CD4-positive, alpha-beta T cell (primary cell): ENCODE results near the gene HOPX. TPM values are rescaled to one million over a fixed set of nuclear protein-coding genes. Genes with fewer than 3 reads are reported as not detected.

Source experiments
- ATAC-seq: fragments of 200-7000 bp; cut with Tn5 transposase; one replicate; pipeline ENCODE4 v1.10.0; 2022; ENCODE audit warnings: mild to moderate bottlenecking; ENCODE audit not compliant: poor library complexity
- CTCF ChIA-PET: fragments of 350-600 bp; sonication (Branson Sonifier 250); formaldehyde crosslinking; loops from one replicate; lab custom pipeline; 2021; ENCODE audit warnings: antibody characterized with exemption, inconsistent platforms; lab: Charles Lee
- POLR2A ChIA-PET: fragments of 350-600 bp; sonication (Branson Sonifier 250); formaldehyde crosslinking; loops from one replicate; lab custom pipeline; 2021; ENCODE audit warnings: antibody characterized with exemption, inconsistent platforms; lab: Charles Lee
- DNase-seq, 14 experiments: peaks; one replicate each; pipeline ENCODE4 v3.0.0-alpha.2; 2013 to 2020; ENCODE audit warnings: mixed read lengths in 2 of 14
- H3K27ac ChIP-seq, 2 donors: one replicate each; pipeline versions ENCODE4 v1.5.1 to v1.7.0; 2013; ENCODE audit warnings: low read length in 2 of 2, low read depth in 1 of 2, mild to moderate bottlenecking in 1 of 2
- H3K27me3 ChIP-seq, 2 experiments: 1 replicate in 1 of 2; 2 replicates in 1 of 2; pipeline versions ENCODE4 v1.6.1 to v1.7.0; 2013; ENCODE audit warnings: low read length in 2 of 2, control low read depth in 1 of 2, mild to moderate bottlenecking in 1 of 2, moderate library complexity in 1 of 2; ENCODE audit not compliant: insufficient read depth in 2 of 2, control insufficient read depth in 1 of 2
- H3K36me3 ChIP-seq: one replicate; pipeline ENCODE4 v1.6.1; 2013; ENCODE audit warnings: low read length, control low read depth; ENCODE audit not compliant: insufficient read depth
- H3K4me1 ChIP-seq: one replicate; pipeline ENCODE4 v1.6.1; 2013; ENCODE audit warnings: low read length, control low read depth; ENCODE audit not compliant: insufficient read depth
- H3K4me3 ChIP-seq: one replicate; pipeline ENCODE4 v1.5.1; 2013; ENCODE audit warnings: mild to moderate bottlenecking, low read length, moderate library complexity
- H3K9me3 ChIP-seq, 2 experiments: 1 replicate in 1 of 2; 2 replicates in 1 of 2; pipeline versions ENCODE4 v1.6.1 to v1.7.0; 2013; ENCODE audit warnings: low read length in 2 of 2, mild to moderate bottlenecking in 2 of 2, control low read depth in 1 of 2, moderate library complexity in 1 of 2; ENCODE audit not compliant: control insufficient read depth in 1 of 2, insufficient read depth in 1 of 2
- H3K27ac Mint-ChIP-seq: one replicate; pipeline ENCODE4 v1.8.0; 2020; ENCODE audit warnings: mixed read lengths
- H3K27me3 Mint-ChIP-seq: one replicate; pipeline ENCODE4 v1.8.0; 2021; ENCODE audit warnings: mixed read lengths
- H3K36me3 Mint-ChIP-seq: one replicate; pipeline ENCODE4 v1.8.0; 2021; ENCODE audit warnings: low read depth, mixed read lengths
- H3K4me1 Mint-ChIP-seq: one replicate; pipeline ENCODE4 v1.8.0; 2021; ENCODE audit warnings: low read depth, mixed read lengths
- H3K4me3 Mint-ChIP-seq: one replicate; pipeline ENCODE4 v1.8.0; 2020; ENCODE audit warnings: mild to moderate bottlenecking, mixed read lengths
- H3K9me3 Mint-ChIP-seq: one replicate; pipeline ENCODE4 v1.8.0; 2020; ENCODE audit warnings: mixed read lengths
- CTCF ChIP-seq: fragments of 200-600 bp; IDR thresholded peaks from one replicate; pipeline ENCODE4 v1.8.0; 2022; ENCODE audit warnings: antibody characterized with exemption, mild to moderate bottlenecking
- intact Hi-C, 2 experiments: fragments of 100-400 bp; cut with DNase I in 1 of 2; cut with micrococcal nuclease in 1 of 2; formaldehyde crosslinking; loops; one replicate each; pipeline versions ENCODE4 v1.15.1 to v1.9.0; 2023 to 2025; cut with DNase I, micrococcal nuclease
- total RNA-seq, 174 experiments: library from RNA in 2 of 174; stranded (reverse) in 2 of 174; gene quantifications; one replicate each; pipeline ENCODE4 v1.2.3 and lab custom pipeline; 2021 to 2026

The HOPX gene
- total RNA-seq, 2 experiments from 2014 or later, result 4.3 to 5.9 TPM

DNA sequence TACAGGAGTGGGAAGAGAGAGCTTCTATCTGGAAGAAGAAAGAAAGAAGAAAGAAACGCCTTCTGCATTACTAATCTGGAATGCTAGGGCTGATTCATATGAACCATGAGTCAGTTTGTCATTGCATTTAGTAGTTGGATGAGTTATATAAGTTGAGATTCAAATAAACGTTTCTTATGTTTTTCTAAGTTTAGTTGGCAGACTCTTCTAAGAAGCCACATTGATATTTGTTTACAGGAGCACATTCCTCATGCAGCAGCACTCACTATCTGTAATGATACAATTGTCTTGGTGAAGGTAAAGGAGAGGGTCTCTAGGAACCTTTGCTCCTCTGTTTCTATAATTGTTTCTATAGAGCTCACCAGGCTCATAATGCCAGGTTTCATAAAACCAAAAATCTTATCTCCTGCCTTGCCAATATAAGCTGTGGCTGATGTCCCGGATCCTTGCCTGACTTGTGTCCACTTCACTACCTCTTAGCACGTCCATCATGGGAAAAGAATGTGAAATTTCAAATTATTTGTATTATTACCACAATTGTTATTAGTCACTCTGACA, 39.5 kb downstream of the HOPX start:
- H3K4me1 Mint-ChIP-seq, result peaks cover 9% of the 10 kb centered on the region
- TF ChIP-seq CTCF, result no peak
- DNase-seq (no peak), ATAC-seq (no peak)
- Histone ChIP-seq H3K36me3 (no peaks in the 10 kb centered on the region), H3K4me1 (no peaks in the 10 kb centered on the region), H3K27me3 (no peaks in the 10 kb centered on the region), H3K27ac (no peak overlapping the region), H3K4me3 (no peak overlapping the region), H3K9me3 (peaks cover under 1 to 3% of the 10 kb centered on the region in 2 experiments)
- H3K27me3 Mint-ChIP-seq, result no peaks in the 10 kb centered on the region
- intact Hi-C loops, result no loop called here
- H3K27ac Mint-ChIP-seq, result no peak overlapping the region
- CTCF ChIA-PET, result no interaction called here
- H3K4me3 Mint-ChIP-seq, result no peak overlapping the region
- H3K9me3 Mint-ChIP-seq, result peaks cover 3% of the 10 kb centered on the region
- POLR2A ChIA-PET, result no interaction called here
- H3K36me3 Mint-ChIP-seq, result no peaks in the 10 kb centered on the region

DNA sequence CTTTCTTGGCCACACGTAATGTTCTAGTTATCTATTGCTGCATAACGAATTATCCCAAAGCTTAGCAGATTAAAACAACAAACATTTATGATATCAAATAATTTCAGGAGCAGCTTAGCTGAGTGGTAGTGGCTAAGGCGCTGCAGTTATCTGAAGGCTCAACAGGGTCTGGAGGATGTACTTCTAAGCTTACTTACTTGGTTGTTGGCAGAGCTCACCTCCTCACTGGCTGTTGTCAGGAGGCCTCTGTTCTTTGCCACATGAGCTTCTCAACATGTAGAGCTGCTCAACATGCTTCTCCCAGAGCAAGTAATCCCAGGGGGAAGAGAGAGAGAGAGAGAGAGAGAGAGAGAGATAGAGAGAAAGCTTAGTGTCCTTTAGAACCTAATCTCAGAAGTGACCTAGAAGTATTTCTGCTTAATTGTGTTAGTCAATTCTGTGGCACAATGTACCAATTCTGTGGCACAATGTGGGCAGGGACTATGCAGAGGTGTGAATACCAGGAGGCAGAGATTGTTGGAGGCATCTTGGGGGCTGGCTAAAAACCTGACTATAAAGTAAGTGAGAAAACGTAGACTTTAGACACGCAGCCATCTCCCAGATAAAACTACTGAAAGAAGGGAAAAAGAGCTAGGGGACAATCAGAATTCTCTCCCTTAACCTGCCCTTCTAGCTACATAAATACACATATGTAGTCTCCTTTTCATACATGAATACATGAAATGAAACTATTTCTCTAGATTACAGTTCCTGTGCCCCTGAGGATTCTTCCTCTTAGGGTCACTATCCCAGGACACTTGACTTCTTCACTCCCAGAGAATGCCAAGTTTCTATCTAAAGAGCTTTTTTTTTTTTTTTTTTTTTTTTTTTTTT, 40.2 kb downstream of the HOPX start:
- ChIA-PET CTCF (no interaction called here), POLR2A (no interaction called here)
- Histone ChIP-seq H3K4me1 (no peaks in the 10 kb centered on the region), H3K27ac (no peak overlapping the region), H3K36me3 (no peaks in the 10 kb centered on the region), H3K4me3 (no peak overlapping the region), H3K9me3 (no peaks in the 10 kb centered on the region), H3K27me3 (no peaks in the 10 kb centered on the region)
- Mint-ChIP-seq H3K4me3 (no peak overlapping the region), H3K27me3 (no peaks in the 10 kb centered on the region), H3K9me3 (peaks cover 1% of the 10 kb centered on the region), H3K36me3 (no peaks in the 10 kb centered on the region), H3K27ac (no peak overlapping the region), H3K4me1 (peaks cover 9% of the 10 kb centered on the region)
- DNase-seq (peak in 1 of 14 experiments; percentile 9), ATAC-seq (no peak)
- TF ChIP-seq CTCF, result no peak
- intact Hi-C loops, result no loop called here

DNA sequence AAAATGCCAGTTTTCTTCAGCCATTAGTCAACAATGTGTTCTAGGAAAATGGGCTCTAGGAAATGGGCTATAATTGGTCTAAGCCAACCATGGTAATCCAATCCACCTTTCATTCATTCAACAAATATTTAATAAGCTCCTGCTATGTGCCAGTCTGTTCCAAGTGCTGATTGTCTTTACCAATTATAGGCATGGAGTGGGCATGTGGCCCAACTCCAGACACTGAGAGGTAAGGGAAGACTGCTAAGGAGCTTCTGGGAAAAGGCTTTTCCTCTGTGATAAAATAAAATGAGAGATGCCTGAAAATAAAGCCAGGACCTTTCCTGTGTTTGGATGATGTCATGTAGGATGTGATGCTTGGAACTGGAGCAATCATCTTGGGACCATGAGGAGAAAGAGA, 43.3 kb downstream of the HOPX start:
- ATAC-seq (no peak), DNase-seq (no peak)
- Mint-ChIP-seq H3K27me3 (no peaks in the 10 kb centered on the region), H3K4me1 (peaks cover 9% of the 10 kb centered on the region), H3K4me3 (no peak overlapping the region), H3K27ac (no peak overlapping the region), H3K36me3 (no peaks in the 10 kb centered on the region), H3K9me3 (no peaks in the 10 kb centered on the region)
- Histone ChIP-seq H3K27me3 (no peaks in the 10 kb centered on the region), H3K27ac (no peak overlapping the region), H3K4me3 (no peak overlapping the region), H3K36me3 (no peaks in the 10 kb centered on the region), H3K9me3 (no peaks in the 10 kb centered on the region), H3K4me1 (no peaks in the 10 kb centered on the region)
- ChIA-PET POLR2A (no interaction called here), CTCF (interaction anchor here (0.7 kb wide), 1 partner anchor 10 kb away, joined by 3 read pairs; no protein-coding TSS in a partner anchor)
- no peak for TF ChIP-seq CTCF
- intact Hi-C loops, result no loop called here
